Nephron progenitor cell (in vitro differentiated cells): Measurements from ENCODE around the gene JARID2.

ENCODE experiments used
- DNase-seq: peaks from one replicate; pipeline ENCODE4 v3.0.0; 2021
- H3K27ac Mint-ChIP-seq: 2 replicates; pipeline ENCODE4 v1.8.0; 2021; ENCODE audit warnings: mild to moderate bottlenecking, moderate library complexity, mixed read lengths
- H3K27me3 Mint-ChIP-seq: 2 replicates; pipeline ENCODE4 v1.8.0; 2021; ENCODE audit warnings: mild to moderate bottlenecking, low read depth, mixed read lengths; ENCODE audit not compliant: poor library complexity
- H3K36me3 Mint-ChIP-seq: 2 replicates; pipeline ENCODE4 v1.8.0; 2021; ENCODE audit warnings: low read depth, mixed read lengths
- H3K4me1 Mint-ChIP-seq: 2 replicates; pipeline ENCODE4 v1.8.0; 2021; ENCODE audit warnings: mixed read lengths
- H3K4me3 Mint-ChIP-seq: 2 replicates; pipeline ENCODE4 v1.8.0; 2021; ENCODE audit warnings: mild to moderate bottlenecking, moderate library complexity, mixed read lengths
- H3K9me3 Mint-ChIP-seq: 2 replicates; pipeline ENCODE4 v1.8.0; 2021; ENCODE audit warnings: mild to moderate bottlenecking, moderate library complexity, mixed read lengths
- TF ChIP-seq, protein P1 (sequence below): fragments of 200-600 bp; sonication (generic); IDR thresholded peaks from 2 replicates; pipeline ENCODE4 v1.5.0; 2021; ENCODE audit warnings: antibody characterized with exemption

The JARID2 gene

DNA sequence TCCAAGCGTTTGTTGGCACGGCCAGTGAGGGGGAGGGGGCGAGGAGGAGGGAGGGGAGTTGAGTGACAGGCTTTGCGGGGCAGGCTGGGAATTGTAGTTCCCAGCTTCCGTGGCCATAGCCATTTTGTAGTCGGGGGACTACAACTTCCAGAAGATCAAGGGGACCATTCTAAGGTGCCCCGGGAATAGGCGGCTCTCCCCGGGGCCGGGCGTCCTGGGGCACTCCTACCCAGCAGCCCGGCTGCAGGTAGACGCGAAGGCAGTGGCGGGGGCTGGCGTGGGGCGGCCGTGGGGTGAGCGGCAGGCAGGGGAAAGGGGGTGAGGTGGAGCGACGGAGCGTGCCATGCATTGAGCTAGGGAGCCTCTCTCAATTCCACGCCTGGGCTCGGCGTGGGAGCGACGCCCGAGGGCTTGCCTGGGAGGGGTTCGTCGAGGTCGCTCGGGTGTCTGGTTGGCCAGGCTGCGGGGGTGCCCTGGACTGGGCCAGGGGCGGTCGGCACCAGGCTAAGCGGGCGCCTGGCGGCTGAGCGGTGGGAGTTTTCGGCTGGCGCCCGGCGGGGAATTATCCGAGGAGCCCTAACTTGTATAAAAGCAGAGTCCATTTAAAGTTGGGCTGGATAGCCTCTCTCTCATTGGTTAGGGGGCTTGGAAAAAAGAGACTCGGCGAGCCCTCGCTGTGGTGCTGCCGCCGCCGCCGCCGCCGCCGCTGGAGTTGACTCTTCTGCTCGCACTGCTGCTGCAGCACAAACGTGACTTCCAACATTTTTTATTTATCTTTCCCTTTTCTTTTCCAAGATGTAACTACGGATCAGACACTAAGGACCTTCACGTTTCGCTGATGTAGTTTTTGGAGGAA, at the start of gene JARID2:
Gene JARID2, plus strand, starts transcription at position 709 of the 856 bp plus-strand sequence. CDS start 471 bp downstream, outside the sequence.
- H3K4me3 Mint-ChIP-seq: peak within 1 kb of the TSS; percentile 100
- TF ChIP-seq, protein P1, sequence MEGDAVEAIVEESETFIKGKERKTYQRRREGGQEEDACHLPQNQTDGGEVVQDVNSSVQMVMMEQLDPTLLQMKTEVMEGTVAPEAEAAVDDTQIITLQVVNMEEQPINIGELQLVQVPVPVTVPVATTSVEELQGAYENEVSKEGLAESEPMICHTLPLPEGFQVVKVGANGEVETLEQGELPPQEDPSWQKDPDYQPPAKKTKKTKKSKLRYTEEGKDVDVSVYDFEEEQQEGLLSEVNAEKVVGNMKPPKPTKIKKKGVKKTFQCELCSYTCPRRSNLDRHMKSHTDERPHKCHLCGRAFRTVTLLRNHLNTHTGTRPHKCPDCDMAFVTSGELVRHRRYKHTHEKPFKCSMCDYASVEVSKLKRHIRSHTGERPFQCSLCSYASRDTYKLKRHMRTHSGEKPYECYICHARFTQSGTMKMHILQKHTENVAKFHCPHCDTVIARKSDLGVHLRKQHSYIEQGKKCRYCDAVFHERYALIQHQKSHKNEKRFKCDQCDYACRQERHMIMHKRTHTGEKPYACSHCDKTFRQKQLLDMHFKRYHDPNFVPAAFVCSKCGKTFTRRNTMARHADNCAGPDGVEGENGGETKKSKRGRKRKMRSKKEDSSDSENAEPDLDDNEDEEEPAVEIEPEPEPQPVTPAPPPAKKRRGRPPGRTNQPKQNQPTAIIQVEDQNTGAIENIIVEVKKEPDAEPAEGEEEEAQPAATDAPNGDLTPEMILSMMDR: no peak
- no peaks in the 10 kb centered on the region for H3K27me3 Mint-ChIP-seq
- no peaks in the 10 kb centered on the region for H3K9me3 Mint-ChIP-seq
- peaks cover 37% of the 10 kb centered on the region for H3K4me1 Mint-ChIP-seq
- peak within 1 kb of the TSS; percentile 99 for H3K27ac Mint-ChIP-seq
- H3K36me3 Mint-ChIP-seq: no peaks in the 10 kb centered on the region
- peak; percentile 96 for DNase-seq

DNA sequence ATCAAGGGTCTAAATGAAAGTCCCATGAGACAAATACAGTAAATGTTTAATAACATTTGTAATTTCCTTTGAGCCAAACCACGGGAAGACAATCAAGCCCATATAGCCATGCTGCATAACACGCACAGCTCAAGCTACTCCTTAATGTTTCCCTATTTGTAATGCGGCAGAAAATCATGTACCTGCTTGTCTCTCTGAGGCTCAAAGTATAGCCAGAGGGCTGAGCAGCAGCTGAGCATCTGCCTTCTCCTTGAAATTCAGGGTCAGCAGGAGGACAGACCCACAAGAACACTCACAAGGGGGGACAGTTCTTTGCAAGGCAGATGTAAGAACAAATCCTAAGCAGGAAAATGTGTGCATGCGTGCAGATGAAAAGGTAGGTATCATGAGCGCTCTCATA, 45.8 kb upstream of the JARID2 start:
- no peak for DNase-seq
- peaks cover 14% of the 10 kb centered on the region for H3K27me3 Mint-ChIP-seq
- no peak overlapping the region for H3K27ac Mint-ChIP-seq
- no peaks in the 10 kb centered on the region for H3K36me3 Mint-ChIP-seq
- H3K4me3 Mint-ChIP-seq: no peak overlapping the region
- peaks cover 23% of the 10 kb centered on the region for H3K4me1 Mint-ChIP-seq
- peaks cover 4% of the 10 kb centered on the region for H3K9me3 Mint-ChIP-seq
- TF ChIP-seq, protein P1: no peak

DNA sequence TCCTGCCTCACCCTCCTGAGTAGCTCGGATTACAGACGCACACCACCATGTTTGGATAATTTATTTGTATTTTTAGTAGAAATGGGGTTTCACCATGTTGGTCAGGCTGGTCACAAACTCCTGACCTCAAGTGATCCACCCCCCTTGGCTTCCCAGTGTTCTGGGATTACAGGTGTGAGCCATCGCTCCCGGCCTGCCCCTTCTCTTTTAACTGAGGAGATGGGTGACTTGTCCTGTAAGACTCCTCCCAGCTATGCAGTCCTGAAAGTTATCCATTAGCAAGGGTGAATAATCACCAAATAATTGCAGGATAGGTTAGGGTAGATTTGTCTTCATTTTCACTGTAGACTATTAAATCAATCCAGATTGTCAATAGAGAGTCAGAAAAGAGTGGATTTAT, 40.5 kb upstream of the JARID2 start:
- H3K27me3 Mint-ChIP-seq: no peaks in the 10 kb centered on the region
- H3K4me1 Mint-ChIP-seq: peaks cover 29% of the 10 kb centered on the region
- H3K9me3 Mint-ChIP-seq: peaks cover 8% of the 10 kb centered on the region
- TF ChIP-seq, protein P1: no peak
- no peaks in the 10 kb centered on the region for H3K36me3 Mint-ChIP-seq
- H3K27ac Mint-ChIP-seq: no peak overlapping the region
- H3K4me3 Mint-ChIP-seq: no peak overlapping the region
- no peak for DNase-seq

DNA sequence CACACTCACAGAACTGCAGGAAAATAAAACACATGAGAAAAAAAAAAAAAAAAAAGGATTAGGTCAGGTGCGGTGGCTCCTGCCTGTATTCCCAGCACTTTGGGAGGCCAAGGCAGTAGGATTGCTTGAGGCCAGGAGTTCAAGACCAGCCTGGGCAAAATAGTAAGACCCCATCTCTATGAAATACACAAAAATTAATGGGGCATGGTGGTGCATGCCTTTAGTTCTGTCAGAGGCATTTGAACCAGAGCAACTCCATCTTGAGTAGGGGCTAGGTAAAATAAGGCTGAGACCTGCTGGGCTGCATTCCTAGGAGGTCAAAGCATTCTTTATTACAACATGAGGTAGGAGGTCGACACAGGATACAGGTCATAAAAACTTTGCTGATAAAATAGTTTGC, 39.0 kb upstream of the JARID2 start:
- no peak for DNase-seq
- Mint-ChIP-seq H3K9me3 (peaks cover 12% of the 10 kb centered on the region), H3K27me3 (peaks cover 3% of the 10 kb centered on the region), H3K4me3 (no peak overlapping the region), H3K36me3 (no peaks in the 10 kb centered on the region), H3K27ac (no peak overlapping the region), H3K4me1 (peaks cover 21% of the 10 kb centered on the region)
- TF ChIP-seq, protein P1: no peak

DNA sequence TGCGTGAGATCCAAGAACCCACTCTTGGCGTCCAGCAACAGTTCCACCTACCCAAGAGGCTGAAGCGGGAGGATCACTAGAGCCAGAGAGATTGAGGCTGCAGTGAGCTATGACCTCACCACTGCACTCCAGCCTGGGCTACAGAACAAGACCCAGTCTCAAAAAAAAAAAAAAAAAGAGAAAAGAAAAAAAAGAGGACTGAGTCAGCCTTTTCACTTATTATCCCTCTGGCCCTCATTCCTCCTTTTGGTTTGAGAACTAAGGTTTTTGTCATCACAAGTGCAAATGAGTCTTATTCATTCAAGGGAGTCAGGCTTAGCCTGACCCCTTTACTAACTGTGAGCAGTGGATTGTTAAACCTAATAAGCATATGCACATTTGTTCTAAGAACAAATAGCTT, 37.9 kb upstream of the JARID2 start:
- TF ChIP-seq, protein P1: no peak
- no peak overlapping the region for H3K27ac Mint-ChIP-seq
- peaks cover 3% of the 10 kb centered on the region for H3K27me3 Mint-ChIP-seq
- peaks cover 8% of the 10 kb centered on the region for H3K9me3 Mint-ChIP-seq
- no peak for DNase-seq
- no peaks in the 10 kb centered on the region for H3K36me3 Mint-ChIP-seq
- H3K4me1 Mint-ChIP-seq: peaks cover 20% of the 10 kb centered on the region
- H3K4me3 Mint-ChIP-seq: no peak overlapping the region
